ENCODE measurements around the gene MITF. TPM values are rescaled to one million over a fixed set of nuclear protein-coding genes. Genes with fewer than 3 reads are reported as not detected.
"Not testable (repeated sequence)": the region's sequence is repeated elsewhere in the genome, so short reads cannot be mapped to it uniquely, and the experiment has no call there.

The MITF gene
- total RNA-seq, 1 experiment from 2014 or later = 0.21 TPM

GRCh38 chr3:69776289-69776688 is 37.0 kb downstream of the MITF start:
- Histone ChIP-seq H3K4me3 (ENCODE audit: insufficient read depth, low read depth, low read length) (no peak overlapping the region), H3K27me3 (ENCODE audit: control insufficient read depth, insufficient read depth, low read length) (no peaks in the 10 kb centered on the region), H3K36me3 (replicated peaks; ENCODE audit: control insufficient read depth, insufficient read depth, low read length) (no peaks in the 10 kb centered on the region)
- no peak for DNase-seq

DNA sequence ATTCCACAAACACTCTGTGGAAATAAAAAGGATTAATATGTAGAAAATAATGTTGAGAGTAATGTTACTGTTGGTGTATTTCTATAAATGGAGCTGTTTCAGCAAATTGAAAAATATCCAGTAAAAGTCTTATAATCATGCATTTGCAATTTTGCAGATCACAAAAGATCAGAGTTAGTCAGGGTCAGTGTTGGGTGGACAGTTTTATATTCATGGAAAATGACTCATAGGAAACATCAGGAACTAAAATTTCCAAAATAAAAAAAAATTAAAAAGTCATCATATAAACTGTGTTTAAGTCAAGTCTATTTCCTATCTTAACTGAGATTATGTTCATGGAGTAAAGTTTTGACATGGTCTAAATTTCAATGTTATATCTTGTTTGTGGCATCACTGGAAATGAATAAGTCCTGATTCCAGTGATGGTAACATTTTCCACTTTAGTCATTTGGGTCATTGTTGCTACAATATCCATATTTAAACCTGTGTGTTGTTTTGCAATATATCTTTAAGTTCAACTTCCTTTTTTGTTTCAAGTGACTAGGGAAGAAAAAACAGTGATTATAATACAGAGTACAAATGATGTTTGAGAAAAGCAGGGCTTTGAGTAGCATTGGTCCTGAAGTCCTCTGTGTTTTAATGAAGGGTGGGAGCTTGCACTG is 37.8 kb downstream of the MITF start:
- Histone ChIP-seq H3K36me3 (replicated peaks; ENCODE audit: control insufficient read depth, insufficient read depth, low read length) (no peaks in the 10 kb centered on the region), H3K4me3 (ENCODE audit: insufficient read depth, low read depth, low read length) (no peak overlapping the region), H3K27me3 (ENCODE audit: control insufficient read depth, insufficient read depth, low read length) (no peaks in the 10 kb centered on the region)
- DNase-seq = no peak

GRCh38 chr3:69777582-69777967 is 38.3 kb downstream of the MITF start:
- no peak overlapping the region for H3K4me3 ChIP-seq (ENCODE audit: insufficient read depth, low read depth, low read length)
- no peak for DNase-seq
- no peaks in the 10 kb centered on the region for H3K27me3 ChIP-seq (ENCODE audit: control insufficient read depth, insufficient read depth, low read length)
- no peaks in the 10 kb centered on the region for H3K36me3 ChIP-seq (replicated peaks; ENCODE audit: control insufficient read depth, insufficient read depth, low read length)

- DNase-seq = no peak
- no peaks in the 10 kb centered on the region for H3K36me3 ChIP-seq (replicated peaks; ENCODE audit: control insufficient read depth, insufficient read depth, low read length)
- H3K4me3 ChIP-seq (ENCODE audit: insufficient read depth, low read depth, low read length) = no peak overlapping the region
- no peaks in the 10 kb centered on the region for H3K27me3 ChIP-seq (ENCODE audit: control insufficient read depth, insufficient read depth, low read length)
Observed at GRCh38 chr3:69781593-69781992, 42.3 kb downstream of the MITF start.

DNA sequence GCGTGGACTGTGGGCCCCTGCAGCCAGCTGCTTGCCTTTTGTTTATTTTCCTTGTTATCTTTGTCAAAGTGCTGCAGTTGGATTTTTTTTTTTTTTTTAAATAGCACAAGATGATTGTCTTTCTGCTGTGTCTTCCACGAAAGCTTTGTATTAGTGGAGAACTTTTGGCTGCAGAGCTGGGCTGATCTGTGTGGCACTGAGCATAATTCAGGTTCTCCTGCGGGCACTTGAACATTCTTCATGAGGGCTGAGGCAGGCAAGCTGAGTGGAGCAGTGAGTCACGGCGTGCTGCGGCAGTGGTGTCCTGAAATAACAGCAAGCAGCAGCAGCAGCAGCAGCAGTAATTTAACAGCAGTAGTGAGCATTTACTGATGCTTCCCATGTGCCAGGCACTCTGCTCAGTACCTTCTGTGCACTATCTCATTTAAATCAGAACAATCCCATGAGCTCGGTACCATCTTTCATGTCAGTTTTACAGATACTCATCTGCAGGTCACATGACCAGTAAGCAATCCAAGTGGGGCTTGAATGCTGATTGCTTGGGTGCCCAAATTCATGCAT is 45.8 kb downstream of the MITF start:
- no peak for DNase-seq
- Histone ChIP-seq H3K36me3 (replicated peaks; ENCODE audit: control insufficient read depth, insufficient read depth, low read length) (no peaks in the 10 kb centered on the region), H3K27me3 (ENCODE audit: control insufficient read depth, insufficient read depth, low read length) (no peaks in the 10 kb centered on the region), H3K4me3 (ENCODE audit: insufficient read depth, low read depth, low read length) (no peak overlapping the region)

GRCh38 chr3:69785769-69786320 is 46.6 kb downstream of the MITF start:
- Histone ChIP-seq H3K4me3 (ENCODE audit: insufficient read depth, low read depth, low read length) (no peak overlapping the region), H3K27me3 (ENCODE audit: control insufficient read depth, insufficient read depth, low read length) (no peaks in the 10 kb centered on the region), H3K36me3 (replicated peaks; ENCODE audit: control insufficient read depth, insufficient read depth, low read length) (no peaks in the 10 kb centered on the region)
- DNase-seq = no peak

GRCh38 chr3:69786854-69787253 is 47.6 kb downstream of the MITF start:
- Histone ChIP-seq H3K4me3 (ENCODE audit: insufficient read depth, low read depth, low read length) (no peak overlapping the region), H3K27me3 (ENCODE audit: control insufficient read depth, insufficient read depth, low read length) (no peaks in the 10 kb centered on the region), H3K36me3 (replicated peaks; ENCODE audit: control insufficient read depth, insufficient read depth, low read length) (no peaks in the 10 kb centered on the region)
- DNase-seq = no peak

- no peak for DNase-seq
- no peak overlapping the region for H3K4me3 ChIP-seq (ENCODE audit: insufficient read depth, low read depth, low read length)
- H3K36me3 ChIP-seq (replicated peaks; ENCODE audit: control insufficient read depth, insufficient read depth, low read length) = no peaks in the 10 kb centered on the region
- no peaks in the 10 kb centered on the region for H3K27me3 ChIP-seq (ENCODE audit: control insufficient read depth, insufficient read depth, low read length)
Observed at GRCh38 chr3:69787436-69788168, 48.3 kb downstream of the MITF start.

GRCh38 chr3:69791106-69791505 is 51.8 kb downstream of the MITF start:
- no peaks in the 10 kb centered on the region for H3K27me3 ChIP-seq (ENCODE audit: control insufficient read depth, insufficient read depth, low read length)
- no peaks in the 10 kb centered on the region for H3K36me3 ChIP-seq (replicated peaks; ENCODE audit: control insufficient read depth, insufficient read depth, low read length)
- no peak overlapping the region for H3K4me3 ChIP-seq (ENCODE audit: insufficient read depth, low read depth, low read length)

GRCh38 chr3:69791919-69792399 is 52.7 kb downstream of the MITF start:
- Histone ChIP-seq H3K36me3 (replicated peaks; ENCODE audit: control insufficient read depth, insufficient read depth, low read length) (no peaks in the 10 kb centered on the region), H3K4me3 (ENCODE audit: insufficient read depth, low read depth, low read length) (no peak overlapping the region), H3K27me3 (ENCODE audit: control insufficient read depth, insufficient read depth, low read length) (no peaks in the 10 kb centered on the region)
- DNase-seq = no peak

More at GRCh38 chr3:69791106-69791505, 51.8 kb downstream of the MITF start:
- DNase-seq = no peak

DNA sequence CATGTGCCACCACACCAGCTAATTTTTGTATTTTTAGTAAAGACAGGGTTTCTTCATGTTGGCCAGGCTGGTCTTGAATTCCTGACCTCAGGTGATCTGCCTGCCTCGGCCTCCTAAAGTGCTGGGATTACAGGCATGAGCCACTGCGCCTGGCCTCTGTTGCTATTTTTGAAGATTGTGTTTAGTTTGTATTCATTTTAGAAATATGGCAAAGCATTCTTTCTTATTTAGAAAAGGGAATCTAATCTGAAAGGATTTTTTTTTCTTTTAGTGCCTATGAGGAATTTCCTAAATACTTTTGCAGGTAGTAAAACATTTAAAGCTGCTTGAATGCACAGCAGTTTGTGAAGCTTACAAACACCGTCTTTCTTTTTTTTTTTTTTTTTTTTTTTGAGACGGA is 56.9 kb downstream of the MITF start:
- not testable (repeated sequence) for H3K36me3 ChIP-seq (replicated peaks; ENCODE audit: control insufficient read depth, insufficient read depth, low read length); H3K27me3 ChIP-seq (ENCODE audit: control insufficient read depth, insufficient read depth, low read length); DNase-seq; H3K4me3 ChIP-seq (ENCODE audit: insufficient read depth, low read depth, low read length)

GRCh38 chr3:69803681-69804270 is 64.5 kb downstream of the MITF start:
- Histone ChIP-seq H3K27me3 (ENCODE audit: control insufficient read depth, insufficient read depth, low read length) (no peaks in the 10 kb centered on the region), H3K4me3 (ENCODE audit: insufficient read depth, low read depth, low read length) (no peak overlapping the region), H3K36me3 (replicated peaks; ENCODE audit: control insufficient read depth, insufficient read depth, low read length) (no peaks in the 10 kb centered on the region)
- no peak for DNase-seq

- H3K36me3 ChIP-seq (replicated peaks; ENCODE audit: control insufficient read depth, insufficient read depth, low read length) = no peaks in the 10 kb centered on the region
- H3K27me3 ChIP-seq (ENCODE audit: control insufficient read depth, insufficient read depth, low read length) = no peaks in the 10 kb centered on the region
- no peak for DNase-seq
- no peak overlapping the region for H3K4me3 ChIP-seq (ENCODE audit: insufficient read depth, low read depth, low read length)
Observed at GRCh38 chr3:69805491-69805890, 66.2 kb downstream of the MITF start.

DNA sequence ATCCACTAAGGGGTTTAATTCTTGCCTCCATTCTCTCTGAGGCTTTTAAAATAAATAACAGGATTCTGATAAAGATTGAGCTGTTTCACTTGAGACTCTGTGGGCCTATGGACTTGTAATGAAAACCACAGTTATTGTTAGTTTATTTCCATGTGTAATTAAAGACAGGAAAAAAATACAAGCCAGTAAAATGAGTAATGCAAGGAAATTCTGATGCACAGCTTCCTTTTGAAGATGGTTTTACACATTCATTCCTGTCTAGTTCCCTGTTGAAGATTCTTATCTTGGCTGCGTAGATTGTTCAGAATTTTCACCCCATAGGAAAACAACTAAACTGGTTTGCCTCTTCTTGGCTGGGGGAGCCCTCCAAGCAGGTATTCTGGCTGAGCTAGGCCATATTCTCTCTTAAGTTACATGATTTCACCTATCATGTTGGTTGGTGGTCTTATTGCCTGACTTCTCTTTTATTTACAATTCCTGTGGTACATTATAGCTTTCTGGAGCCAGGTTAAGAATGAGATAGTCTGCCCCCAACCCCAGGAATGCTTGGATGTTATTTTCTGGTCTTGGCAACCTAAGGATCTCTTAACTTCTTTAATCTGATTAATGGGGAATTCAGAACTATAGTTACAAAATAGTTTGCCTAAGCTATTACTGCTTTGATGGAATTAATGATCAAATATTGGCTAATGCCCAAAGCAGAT is 67.6 kb downstream of the MITF start:
- DNase-seq = no peak
- Histone ChIP-seq H3K4me3 (ENCODE audit: insufficient read depth, low read depth, low read length) (no peak overlapping the region), H3K27me3 (ENCODE audit: control insufficient read depth, insufficient read depth, low read length) (no peaks in the 10 kb centered on the region), H3K36me3 (replicated peaks; ENCODE audit: control insufficient read depth, insufficient read depth, low read length) (no peaks in the 10 kb centered on the region)
